ENCODE results near the gene RAB11FIP5. TPM values are rescaled to one million over a fixed set of nuclear protein-coding genes. Genes with fewer than 3 reads are reported as not detected.

Gene RAB11FIP5
- total RNA-seq, 1 donor from 2014 or later = 27.7 TPM

- H3K4me3 ChIP-seq (ENCODE audit: low read depth, low read length) = no peak overlapping the region
- TF ChIP-seq CTCF (conservative IDR thresholded peaks at IDR 0.05; ENCODE audit: low read depth, low read length) = no peak
- DNase-seq (ENCODE audit: low read depth) = no peak
Measured at GRCh38 chr2:73031095-73031678, 81.6 kb downstream of the RAB11FIP5 start.

- no peak overlapping the region for H3K4me3 ChIP-seq (ENCODE audit: low read depth, low read length)
- DNase-seq (ENCODE audit: low read depth) = no peak
- TF ChIP-seq CTCF (conservative IDR thresholded peaks at IDR 0.05; ENCODE audit: low read depth, low read length) = no peak
Measured at GRCh38 chr2:73028841-73029240, 83.9 kb downstream of the RAB11FIP5 start.

DNA sequence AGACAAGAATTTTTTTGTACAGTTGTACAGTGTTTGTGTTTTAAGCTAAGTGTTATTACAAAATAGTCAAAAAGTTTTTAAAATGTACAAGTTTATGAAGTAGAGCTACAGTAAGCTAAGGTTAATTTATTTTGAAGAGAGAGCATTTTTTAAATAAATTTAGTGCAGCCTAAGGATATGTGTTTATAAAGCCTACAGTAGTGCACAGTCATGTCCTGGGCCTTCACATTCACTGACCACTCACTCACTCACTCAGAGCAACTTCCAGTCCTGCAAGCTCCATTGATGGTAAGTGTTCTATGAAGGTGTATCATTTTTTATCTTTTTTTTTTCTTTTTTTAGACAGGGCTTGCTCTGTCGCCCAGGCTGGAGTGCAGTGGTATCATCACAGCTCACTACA is 85.4 kb downstream of the RAB11FIP5 start:
- TF ChIP-seq CTCF (conservative IDR thresholded peaks at IDR 0.05; ENCODE audit: low read depth, low read length) = no peak
- DNase-seq (ENCODE audit: low read depth) = no peak
- H3K4me3 ChIP-seq (ENCODE audit: low read depth, low read length) = no peak overlapping the region

DNA sequence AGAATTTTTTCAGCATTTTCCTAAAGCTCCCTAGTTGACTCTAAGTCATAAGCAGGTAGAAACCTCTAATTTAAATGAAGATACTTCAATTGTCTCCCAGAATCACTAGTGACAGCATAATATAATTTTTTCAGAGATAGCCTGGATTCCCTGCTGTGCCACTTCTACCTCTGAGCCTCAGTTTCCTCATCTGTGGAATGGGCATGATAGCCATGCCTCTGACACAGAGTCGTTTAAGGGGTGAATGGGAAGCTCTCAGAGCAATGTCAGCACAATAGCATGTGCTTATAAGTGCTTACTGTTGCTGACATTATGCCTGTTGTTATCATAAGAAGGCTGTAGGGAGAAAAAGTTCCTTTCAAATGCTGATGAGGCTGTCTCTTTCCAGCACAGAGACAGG is 89.3 kb downstream of the RAB11FIP5 start:
- no peak for TF ChIP-seq CTCF (conservative IDR thresholded peaks at IDR 0.05; ENCODE audit: low read depth, low read length)
- no peak for DNase-seq (ENCODE audit: low read depth)
- H3K4me3 ChIP-seq (ENCODE audit: low read depth, low read length) = no peak overlapping the region

Other genes with a start within 250 kb of the RAB11FIP5 start
- gene SPR, start 225.5 kb downstream of the RAB11FIP5 start, total RNA-seq = 26.2 and 29.5 TPM in 2 replicates
- 1.0 and 8.2 TPM in 2 replicates for gene EMX1, start 195.4 kb downstream of the RAB11FIP5 start, total RNA-seq
- gene SFXN5, start 41.2 kb downstream of the RAB11FIP5 start, total RNA-seq = 8.4 and 9.4 TPM in 2 replicates
- gene NOTO, start 89.6 kb upstream of the RAB11FIP5 start, total RNA-seq = not detected in 2 replicates
- gene SMYD5, start 101.3 kb upstream of the RAB11FIP5 start, total RNA-seq = 27.3 and 35.6 TPM in 2 replicates
- gene PRADC1, start 120.3 kb upstream of the RAB11FIP5 start, total RNA-seq = 5.0 and 22.3 TPM in 2 replicates
- 393 and 559 TPM in 2 replicates for gene CCT7, start 121.4 kb upstream of the RAB11FIP5 start, total RNA-seq
- gene FBXO41, start 171.5 kb upstream of the RAB11FIP5 start, total RNA-seq = 2.4 and 4.5 TPM in 2 replicates
- 0.07 TPM in 1 of 2 replicates, not detected in the other for gene EGR4, start 180.6 kb upstream of the RAB11FIP5 start, total RNA-seq